ENCODE results near the gene DHPS.

DNA sequence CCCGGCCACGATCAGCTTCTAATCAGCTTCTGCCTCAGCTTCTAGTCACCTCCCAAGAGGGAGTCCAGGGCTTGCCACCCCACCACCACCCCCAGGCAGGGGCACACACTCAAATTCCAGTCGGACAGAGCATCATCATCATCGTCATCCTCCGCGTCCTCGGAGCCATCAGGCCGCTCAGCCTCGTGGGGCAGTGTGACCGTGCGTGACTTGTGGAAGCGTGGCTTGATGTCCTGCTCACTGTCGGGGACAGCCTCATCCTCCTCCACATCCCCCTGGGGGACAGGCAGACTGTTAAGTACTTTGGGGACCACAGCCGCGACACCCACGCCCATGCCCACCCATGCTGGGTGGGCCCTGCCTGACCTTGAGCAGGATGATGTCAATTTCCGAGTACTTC lies 29.5 kb upstream of the DHPS start:
- TF ChIP-seq NFRKB (IDR thresholded peaks at IDR 0.05) = no peak
- no peak for TF ChIP-seq FOXK2 (IDR thresholded peaks at IDR 0.05)
- no peak for TF ChIP-seq ELF4 (IDR thresholded peaks at IDR 0.05)
- no peak for TF ChIP-seq SUZ12 (IDR thresholded peaks at IDR 0.05)
- TF ChIP-seq, protein P1, sequence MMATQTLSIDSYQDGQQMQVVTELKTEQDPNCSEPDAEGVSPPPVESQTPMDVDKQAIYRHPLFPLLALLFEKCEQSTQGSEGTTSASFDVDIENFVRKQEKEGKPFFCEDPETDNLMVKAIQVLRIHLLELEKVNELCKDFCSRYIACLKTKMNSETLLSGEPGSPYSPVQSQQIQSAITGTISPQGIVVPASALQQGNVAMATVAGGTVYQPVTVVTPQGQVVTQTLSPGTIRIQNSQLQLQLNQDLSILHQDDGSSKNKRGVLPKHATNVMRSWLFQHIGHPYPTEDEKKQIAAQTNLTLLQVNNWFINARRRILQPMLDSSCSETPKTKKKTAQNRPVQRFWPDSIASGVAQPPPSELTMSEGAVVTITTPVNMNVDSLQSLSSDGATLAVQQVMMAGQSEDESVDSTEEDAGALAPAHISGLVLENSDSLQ (IDR thresholded peaks at IDR 0.05) = no peak
- TF ChIP-seq BHLHE40 (IDR thresholded peaks at IDR 0.05; ENCODE audit: borderline replicate concordance) = no peak
- TF ChIP-seq TARDBP (IDR thresholded peaks at IDR 0.05) = no peak
- TF ChIP-seq FOXM1 (IDR thresholded peaks at IDR 0.05; ENCODE audit: borderline replicate concordance) = no peak
- no peak for TF ChIP-seq ARNT (IDR thresholded peaks at IDR 0.05)
- TF ChIP-seq FOXA1 (IDR thresholded peaks at IDR 0.05) = no peak
- TF ChIP-seq HDGF (IDR thresholded peaks at IDR 0.05; ENCODE audit: borderline replicate concordance) = no peak
